H54 (cell line): ENCODE measurements around the gene TENM3.

Experiments
- DNase-seq: peaks from one replicate; pipeline ENCODE4 v3.0.0; 2011; ENCODE audit warnings: low spot score, mixed read lengths; ENCODE audit not compliant: insufficient read length
- FAIRE-seq: peaks from 3 replicates; lab custom pipeline; 2011; peaks lifted over from hg19 to GRCh38; lab: Jason Lieb, UNC
- POLR2A ChIP-seq: IDR thresholded peaks from 2 replicates; pipeline ENCODE4 v1.6.1; 2011; ENCODE audit warnings: low read depth, mild to moderate bottlenecking, low read length

TENM3 gene

DNA sequence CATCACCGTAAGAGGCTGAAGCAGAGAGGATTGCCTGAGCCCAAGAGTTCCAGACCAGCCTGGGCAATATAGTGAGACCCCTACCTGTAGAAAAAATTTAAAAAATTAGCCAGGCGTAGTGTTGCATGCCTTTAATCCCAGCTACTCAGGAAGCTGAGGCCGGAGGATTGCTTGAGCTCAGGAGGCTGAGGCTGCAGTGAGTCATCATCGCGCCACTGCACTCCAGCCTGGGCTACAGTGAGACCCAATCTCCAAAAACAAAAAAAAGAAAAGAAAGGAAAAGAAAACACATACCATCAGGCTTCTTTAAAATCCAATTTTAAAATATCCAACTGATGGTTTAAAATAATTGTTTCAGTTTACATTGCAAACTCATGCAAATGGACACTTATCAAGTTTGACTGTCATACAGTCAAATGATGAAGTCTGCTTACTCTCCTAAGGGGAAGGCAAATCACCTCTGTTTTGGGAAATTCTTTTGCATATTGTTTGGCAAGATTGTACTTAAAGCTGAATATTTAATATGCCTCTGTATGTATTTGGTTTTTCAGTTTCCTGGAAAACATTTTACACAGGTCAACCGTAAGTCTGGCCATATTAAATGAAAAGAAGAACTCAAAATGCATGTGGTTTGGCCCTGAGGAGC is 23.7 kb upstream of the TENM3 start:
- peak; percentile 78 for FAIRE-seq
- no peak for DNase-seq
- no peak for TF ChIP-seq POLR2A

DNA sequence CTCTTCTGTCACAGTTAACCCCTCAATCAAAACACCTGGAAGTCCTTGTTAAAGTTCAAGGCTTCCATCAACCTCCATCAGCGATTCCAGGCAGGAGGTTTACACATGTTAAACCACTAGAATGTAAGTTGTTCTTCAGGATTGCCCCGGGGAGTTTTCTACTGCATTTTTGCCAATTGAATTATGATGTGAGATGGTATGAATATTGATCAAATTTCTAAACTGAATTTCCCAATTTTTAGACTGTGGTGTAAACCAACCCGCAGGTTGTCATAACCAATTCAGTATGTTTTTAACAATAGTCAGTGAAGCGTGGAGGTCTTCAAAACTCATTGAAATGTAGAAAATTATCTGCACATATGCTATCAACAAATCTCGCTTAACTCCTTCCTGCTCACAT is 21.2 kb upstream of the TENM3 start:
- TF ChIP-seq POLR2A, result no peak
- FAIRE-seq (no peak), DNase-seq (no peak)

DNA sequence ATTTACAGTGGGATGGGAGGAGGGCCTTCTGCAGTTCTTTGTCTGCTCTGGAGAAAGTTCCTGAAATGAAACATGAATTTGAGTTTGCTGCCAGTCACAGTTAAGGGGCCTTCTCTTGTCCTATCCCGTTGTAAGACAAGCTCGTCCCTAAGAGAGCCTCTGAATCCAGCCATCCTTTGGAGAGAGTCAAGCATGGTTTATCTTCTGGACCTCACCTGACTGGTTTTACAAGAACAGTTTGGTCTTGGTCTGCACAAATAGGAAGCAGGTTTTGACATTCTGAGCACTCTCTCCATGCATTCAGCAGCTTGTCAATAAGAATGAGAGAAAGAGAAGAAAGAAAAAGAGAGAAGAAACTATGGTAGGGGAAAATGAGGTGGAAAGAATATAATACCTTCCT is 20.4 kb upstream of the TENM3 start:
- no peak for TF ChIP-seq POLR2A
- DNase-seq (no peak), FAIRE-seq (no peak)

DNA sequence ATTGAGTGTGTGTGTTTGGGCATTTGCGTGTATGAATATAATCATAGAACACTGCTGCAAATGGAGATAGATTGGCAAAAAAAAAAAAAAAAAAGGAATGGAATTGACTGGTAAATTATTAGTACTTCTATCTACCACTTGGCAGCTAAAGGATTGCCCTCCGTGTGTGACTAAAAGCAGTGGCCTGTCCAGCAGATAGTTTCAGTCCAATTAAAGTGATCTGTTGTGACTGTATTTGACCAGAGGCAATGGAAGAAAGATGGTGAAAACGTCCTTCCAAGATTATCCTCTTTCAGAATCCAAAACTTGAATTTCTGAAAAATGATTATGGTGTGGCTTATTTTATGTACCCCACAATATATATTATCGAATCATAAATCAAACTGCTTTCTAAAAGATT is 19.5 kb upstream of the TENM3 start:
- DNase-seq (no peak), FAIRE-seq (no peak)
- TF ChIP-seq POLR2A, result no peak

GRCh38 chr4:182224192-182224850 is 18.9 kb upstream of the TENM3 start:
- FAIRE-seq, result no peak
- no peak for DNase-seq
- TF ChIP-seq POLR2A, result no peak

GRCh38 chr4:182225257-182225852 is 17.8 kb upstream of the TENM3 start:
- FAIRE-seq (no peak), DNase-seq (no peak)
- no peak for TF ChIP-seq POLR2A

DNA sequence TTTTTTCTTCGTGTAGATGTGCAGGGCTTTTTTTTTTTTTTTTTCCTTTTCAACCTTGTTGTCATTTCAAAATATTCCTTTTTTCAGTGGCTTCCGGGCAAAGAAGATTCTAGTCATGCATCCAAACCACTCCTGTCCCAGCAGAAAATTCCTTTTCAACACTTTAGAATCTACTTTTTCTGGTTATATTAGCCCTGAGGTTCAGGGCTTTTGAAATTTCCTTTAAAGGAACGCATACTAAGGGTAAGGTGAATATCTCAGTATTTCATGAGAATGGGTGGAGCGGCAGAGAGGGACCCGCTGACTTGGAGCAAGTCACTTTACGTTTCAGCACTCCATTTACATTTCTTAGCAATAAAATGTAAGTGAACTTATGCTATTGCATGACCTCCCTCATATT is 15.6 kb upstream of the TENM3 start:
- no peak for FAIRE-seq
- no peak for DNase-seq
- no peak for TF ChIP-seq POLR2A

GRCh38 chr4:182228991-182229577 is 14.1 kb upstream of the TENM3 start:
- FAIRE-seq (no peak), DNase-seq (no peak)
- TF ChIP-seq POLR2A, result no peak

GRCh38 chr4:182230256-182230655 is 12.9 kb upstream of the TENM3 start:
- DNase-seq (no peak), FAIRE-seq (no peak)
- TF ChIP-seq POLR2A, result no peak

DNA sequence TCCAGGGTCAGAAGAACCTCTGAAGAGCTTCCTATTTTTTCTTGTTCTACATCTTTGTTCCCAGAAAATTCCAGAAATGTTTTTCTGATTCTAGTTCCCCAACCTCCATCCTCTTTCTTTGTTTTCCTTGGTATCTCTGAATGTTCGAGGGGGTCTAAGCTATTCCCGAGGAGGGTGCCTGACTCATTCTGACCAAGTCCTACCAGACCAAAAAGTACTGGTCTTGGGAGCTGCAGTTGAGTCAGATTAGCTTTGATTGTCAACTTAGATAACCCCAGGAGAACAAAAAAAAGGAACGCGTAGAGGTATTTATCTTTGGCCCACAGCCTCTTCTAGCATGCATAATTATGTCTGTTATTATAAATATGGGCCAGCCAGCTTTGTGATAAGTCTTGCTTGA is 12.1 kb upstream of the TENM3 start:
- no peak for TF ChIP-seq POLR2A
- DNase-seq (no peak), FAIRE-seq (no peak)

GRCh38 chr4:182231496-182231895 is 11.7 kb upstream of the TENM3 start:
- TF ChIP-seq POLR2A, result no peak
- FAIRE-seq (no peak), DNase-seq (no peak)

- no peak for DNase-seq
- no peak for FAIRE-seq
- no peak for TF ChIP-seq POLR2A
These were observed 9.7 kb upstream of the TENM3 start for GRCh38 chr4:182233310-182234090.

GRCh38 chr4:182235021-182235795 is 8.0 kb upstream of the TENM3 start:
- no peak for DNase-seq
- no peak for FAIRE-seq
- TF ChIP-seq POLR2A, result no peak
